Measurements from ENCODE around the gene CPED1. TPM values are rescaled to one million over a fixed set of nuclear protein-coding genes. Genes with fewer than 3 reads are reported as not detected.

CPED1 gene
- total RNA-seq, 1 experiment from 2014 or later = 0.13 TPM

GRCh38 chr7:121204537-121204936 is 216.0 kb downstream of the CPED1 start:
- Mint-ChIP-seq H3K27me3 (ENCODE audit: low read depth) (no peaks in the 10 kb centered on the region), H3K36me3 (ENCODE audit: insufficient read depth in 1 of 3, low read depth in 3 of 3) (no peaks in the 10 kb centered on the region), H3K27ac (no peak overlapping the region), H3K4me3 (no peak overlapping the region), H3K9me3 (no peaks in the 10 kb centered on the region), H3K4me1 (peaks cover 0 to 6% of the 10 kb centered on the region in 2 experiments; a peak in 3 of 4 replicates)
- H2BK12ac ChIP-seq (ENCODE audit: insufficient read length, low read depth, low read length) = no peak overlapping the region
- H3K9me3 ChIP-seq (ENCODE audit: control insufficient read depth, low read depth, low read length) = no peaks in the 10 kb centered on the region
- H4K5ac ChIP-seq (ENCODE audit: insufficient read length, low read depth, low read length) = no peak overlapping the region
- H3K56ac ChIP-seq (ENCODE audit: insufficient read length, low read depth, low read length) = no peak overlapping the region
- no peak overlapping the region for H2BK5ac ChIP-seq (ENCODE audit: insufficient read length, low read length)
- H3K18ac ChIP-seq (ENCODE audit: insufficient read length, low read depth, low read length) = no peak overlapping the region
- H3K27ac ChIP-seq (ENCODE audit: insufficient read length, low read depth, low read length) = no peak overlapping the region
- no CpG with 5 or more reads among the region's 1 CpG for WGBS (ENCODE audit: extremely low coverage, insufficient read length, low lambda C conversion rate)
- no peak overlapping the region for H3K4me2 ChIP-seq (ENCODE audit: insufficient read depth, insufficient read length, low read length)
- no peaks in the 10 kb centered on the region for H3K4me1 ChIP-seq (ENCODE audit: insufficient read depth, low read length)
- H3K4ac ChIP-seq (ENCODE audit: low read depth, low read length) = no peak overlapping the region
- no peaks in the 10 kb centered on the region for H3K23me2 ChIP-seq (ENCODE audit: insufficient read length, low read depth, low read length, poor library complexity, severe bottlenecking)
- H3K14ac ChIP-seq (ENCODE audit: insufficient read depth, low read length) = no peak overlapping the region
- H2BK120ac ChIP-seq (ENCODE audit: low read depth, low read length, poor library complexity, severe bottlenecking) = no peak overlapping the region
- no peak overlapping the region for H2AFZ ChIP-seq (ENCODE audit: low read length)
- DNase-seq = no peak
- no peak overlapping the region for H3K23ac ChIP-seq (ENCODE audit: insufficient read length, low read depth, low read length)
- H2BK20ac ChIP-seq (ENCODE audit: low read depth, low read length, poor library complexity, severe bottlenecking) = no peak overlapping the region
- no peak overlapping the region for H4K91ac ChIP-seq (ENCODE audit: insufficient read length, low read depth, low read length)
- H2BK15ac ChIP-seq (ENCODE audit: low read depth, low read length) = no peak overlapping the region
- H2AK5ac ChIP-seq (ENCODE audit: insufficient read length, low read length) = no peak overlapping the region
- no peak for TF ChIP-seq CTCF (conservative IDR thresholded peaks at IDR 0.05)
- H3K79me2 ChIP-seq (ENCODE audit: insufficient read depth, low read length) = no peaks in the 10 kb centered on the region
- no peaks in the 10 kb centered on the region for H4K20me1 ChIP-seq (ENCODE audit: control insufficient read depth, insufficient read depth, insufficient read length)
- H4K8ac ChIP-seq (replicated peaks; ENCODE audit: insufficient read length, low read depth, low read length) = no peak overlapping the region
- no peak overlapping the region for H3K9ac ChIP-seq (ENCODE audit: extremely low read depth, insufficient read length, low read length)
- no peaks in the 10 kb centered on the region for H3K79me1 ChIP-seq (ENCODE audit: insufficient read depth, low read depth, low read length, poor library complexity, severe bottlenecking)
- no peaks in the 10 kb centered on the region for H3K27me3 ChIP-seq (ENCODE audit: insufficient read depth, low read length)
- H3T11ph ChIP-seq (ENCODE audit: low read length) = no peak overlapping the region

Data from H9 (cell line).